ENCODE measurements around the gene IGFBP1.

The IGFBP1 gene

GRCh38 chr7:45872116-45873034, 15.9 kb upstream of the IGFBP1 start:
- H3K4me3 Mint-ChIP-seq, result no peak overlapping the region
- no peaks in the 10 kb centered on the region for H3K27me3 Mint-ChIP-seq
- no peaks in the 10 kb centered on the region for H3K9me3 Mint-ChIP-seq
- H3K36me3 Mint-ChIP-seq (ENCODE audit: low read depth), result no peaks in the 10 kb centered on the region
- intact Hi-C loops (cut with micrococcal nuclease), result no loop called here
- no peak overlapping the region for H3K27ac Mint-ChIP-seq
- no peaks in the 10 kb centered on the region for H3K4me1 Mint-ChIP-seq (ENCODE audit: low read depth)

- H3K36me3 Mint-ChIP-seq (ENCODE audit: low read depth), result no peaks in the 10 kb centered on the region
- no peak within 1 kb of the TSS for H3K4me3 Mint-ChIP-seq
- H3K27me3 Mint-ChIP-seq, result no peaks in the 10 kb centered on the region
- no peaks in the 10 kb centered on the region for H3K4me1 Mint-ChIP-seq (ENCODE audit: low read depth)
- intact Hi-C loops (cut with micrococcal nuclease), result no loop called here
- no peak within 1 kb of the TSS for H3K27ac Mint-ChIP-seq
- no peaks in the 10 kb centered on the region for H3K9me3 Mint-ChIP-seq
Observed at GRCh38 chr7:45873035-45873354, 15.3 kb upstream of the IGFBP1 start, which contains the start of gene CCDC201. CCDC201 (minus strand) TSS chr7:45873082; CDS start chr7:45873007, 75 bp downstream.

GRCh38 chr7:45873355-45873754, 14.9 kb upstream of the IGFBP1 start:
- no peaks in the 10 kb centered on the region for H3K4me1 Mint-ChIP-seq (ENCODE audit: low read depth)
- H3K36me3 Mint-ChIP-seq (ENCODE audit: low read depth), result no peaks in the 10 kb centered on the region

GRCh38 chr7:45874408-45875131, 13.7 kb upstream of the IGFBP1 start:
- intact Hi-C loops (cut with micrococcal nuclease), result no loop called here
- no peaks in the 10 kb centered on the region for H3K27me3 Mint-ChIP-seq
- no peak overlapping the region for H3K4me3 Mint-ChIP-seq
- no peaks in the 10 kb centered on the region for H3K9me3 Mint-ChIP-seq
- no peaks in the 10 kb centered on the region for H3K4me1 Mint-ChIP-seq (ENCODE audit: low read depth)
- no peaks in the 10 kb centered on the region for H3K36me3 Mint-ChIP-seq (ENCODE audit: low read depth)
- no peak overlapping the region for H3K27ac Mint-ChIP-seq

More at GRCh38 chr7:45873355-45873754, 14.9 kb upstream of the IGFBP1 start:
- Mint-ChIP-seq H3K4me3 (no peak overlapping the region), H3K9me3 (no peaks in the 10 kb centered on the region), H3K27ac (no peak overlapping the region), H3K27me3 (no peaks in the 10 kb centered on the region)
- intact Hi-C loops (cut with micrococcal nuclease), result no loop called here

GRCh38 chr7:45876519-45876918, 11.8 kb upstream of the IGFBP1 start:
- H3K4me3 Mint-ChIP-seq, result no peak overlapping the region
- H3K4me1 Mint-ChIP-seq (ENCODE audit: low read depth), result no peaks in the 10 kb centered on the region
- H3K9me3 Mint-ChIP-seq, result no peaks in the 10 kb centered on the region
- intact Hi-C loops (cut with micrococcal nuclease), result no loop called here
- H3K36me3 Mint-ChIP-seq (ENCODE audit: low read depth), result no peaks in the 10 kb centered on the region
- H3K27ac Mint-ChIP-seq, result no peak overlapping the region
- no peaks in the 10 kb centered on the region for H3K27me3 Mint-ChIP-seq

- no peak overlapping the region for H3K27ac Mint-ChIP-seq
- intact Hi-C loops (cut with micrococcal nuclease), result no loop called here
Observed at GRCh38 chr7:45878457-45879144, 9.7 kb upstream of the IGFBP1 start.

GRCh38 chr7:45880433-45880860, 7.8 kb upstream of the IGFBP1 start:
- H3K4me3 Mint-ChIP-seq, result no peak overlapping the region
- H3K36me3 Mint-ChIP-seq (ENCODE audit: low read depth), result no peaks in the 10 kb centered on the region
- intact Hi-C loops (cut with micrococcal nuclease), result no loop called here
- H3K4me1 Mint-ChIP-seq (ENCODE audit: low read depth), result no peaks in the 10 kb centered on the region
- H3K27ac Mint-ChIP-seq, result no peak overlapping the region
- no peaks in the 10 kb centered on the region for H3K9me3 Mint-ChIP-seq
- peaks cover 3% of the 10 kb centered on the region for H3K27me3 Mint-ChIP-seq

More at GRCh38 chr7:45878457-45879144, 9.7 kb upstream of the IGFBP1 start:
- Mint-ChIP-seq H3K4me3 (no peak overlapping the region), H3K27me3 (no peaks in the 10 kb centered on the region), H3K36me3 (ENCODE audit: low read depth) (no peaks in the 10 kb centered on the region), H3K4me1 (ENCODE audit: low read depth) (no peaks in the 10 kb centered on the region), H3K9me3 (no peaks in the 10 kb centered on the region)

- H3K36me3 Mint-ChIP-seq (ENCODE audit: low read depth), result no peaks in the 10 kb centered on the region
- intact Hi-C loops (cut with micrococcal nuclease), result no loop called here
- no peak overlapping the region for H3K27ac Mint-ChIP-seq
- H3K4me3 Mint-ChIP-seq, result no peak overlapping the region
- H3K27me3 Mint-ChIP-seq, result peaks cover 4% of the 10 kb centered on the region
- no peaks in the 10 kb centered on the region for H3K9me3 Mint-ChIP-seq
- H3K4me1 Mint-ChIP-seq (ENCODE audit: low read depth), result no peaks in the 10 kb centered on the region
Observed at GRCh38 chr7:45881280-45881758, 7.0 kb upstream of the IGFBP1 start.

GRCh38 chr7:45881759-45882464, 6.4 kb upstream of the IGFBP1 start:
- Mint-ChIP-seq H3K9me3 (no peaks in the 10 kb centered on the region), H3K36me3 (ENCODE audit: low read depth) (no peaks in the 10 kb centered on the region), H3K27ac (no peak overlapping the region), H3K27me3 (peaks cover 6% of the 10 kb centered on the region), H3K4me1 (ENCODE audit: low read depth) (no peaks in the 10 kb centered on the region), H3K4me3 (no peak overlapping the region)
- intact Hi-C loops (cut with micrococcal nuclease), result no loop called here

- no peak overlapping the region for H3K4me3 Mint-ChIP-seq
- intact Hi-C loops (cut with micrococcal nuclease), result no loop called here
- H3K4me1 Mint-ChIP-seq (ENCODE audit: low read depth), result no peaks in the 10 kb centered on the region
Observed at GRCh38 chr7:45882465-45882810, 5.8 kb upstream of the IGFBP1 start.

GRCh38 chr7:45884136-45884535, 4.2 kb upstream of the IGFBP1 start:
- H3K4me1 Mint-ChIP-seq (ENCODE audit: low read depth), result no peaks in the 10 kb centered on the region
- intact Hi-C loops (cut with micrococcal nuclease), result no loop called here
- H3K27ac Mint-ChIP-seq, result no peak overlapping the region

More at GRCh38 chr7:45882465-45882810, 5.8 kb upstream of the IGFBP1 start:
- no peaks in the 10 kb centered on the region for H3K9me3 Mint-ChIP-seq
- no peak overlapping the region for H3K27ac Mint-ChIP-seq
- H3K27me3 Mint-ChIP-seq, result peaks cover 10% of the 10 kb centered on the region
- H3K36me3 Mint-ChIP-seq (ENCODE audit: low read depth), result no peaks in the 10 kb centered on the region

GRCh38 chr7:45885264-45885882, 2.9 kb upstream of the IGFBP1 start:
- H3K27me3 Mint-ChIP-seq, result peaks cover 40% of the 10 kb centered on the region
- no peaks in the 10 kb centered on the region for H3K36me3 Mint-ChIP-seq (ENCODE audit: low read depth)
- intact Hi-C loops (cut with micrococcal nuclease), result no loop called here
- H3K4me3 Mint-ChIP-seq, result no peak overlapping the region
- no peaks in the 10 kb centered on the region for H3K4me1 Mint-ChIP-seq (ENCODE audit: low read depth)
- H3K9me3 Mint-ChIP-seq, result no peaks in the 10 kb centered on the region
- no peak overlapping the region for H3K27ac Mint-ChIP-seq

More at GRCh38 chr7:45884136-45884535, 4.2 kb upstream of the IGFBP1 start:
- no peaks in the 10 kb centered on the region for H3K36me3 Mint-ChIP-seq (ENCODE audit: low read depth)
- no peaks in the 10 kb centered on the region for H3K9me3 Mint-ChIP-seq
- no peak overlapping the region for H3K4me3 Mint-ChIP-seq
- peaks cover 27% of the 10 kb centered on the region for H3K27me3 Mint-ChIP-seq
